GM04503 (cell line): ENCODE measurements around the gene MYCBP2.

Experiments used
- DNase-seq: peaks from one replicate; pipeline ENCODE4 v3.0.0-alpha.2; 2012; ENCODE audit warnings: low read depth

The MYCBP2 gene

GRCh38 chr13:77095288-77095687 lies 231.6 kb downstream of the MYCBP2 start:
- no peak for DNase-seq

- no peak for DNase-seq
Measured at GRCh38 chr13:77094773-77095172, 232.1 kb downstream of the MYCBP2 start.

- DNase-seq = no peak
Measured at GRCh38 chr13:77093735-77094134, 233.2 kb downstream of the MYCBP2 start.

- no peak for DNase-seq
Measured at GRCh38 chr13:77084755-77085154, 242.1 kb downstream of the MYCBP2 start.

- DNase-seq = no peak
Measured at GRCh38 chr13:77079902-77080413, 246.9 kb downstream of the MYCBP2 start.

- no peak for DNase-seq
Measured at GRCh38 chr13:77067519-77067918, 259.4 kb downstream of the MYCBP2 start.

GRCh38 chr13:77065461-77066147 lies 261.3 kb downstream of the MYCBP2 start:
- DNase-seq = no peak

GRCh38 chr13:77062097-77062496 lies 264.8 kb downstream of the MYCBP2 start:
- no peak for DNase-seq

- no peak for DNase-seq
Measured at GRCh38 chr13:77061362-77061761, 265.5 kb downstream of the MYCBP2 start.

- no peak for DNase-seq
Measured at GRCh38 chr13:77056886-77057285, 270.0 kb downstream of the MYCBP2 start.

- no peak for DNase-seq
Measured at GRCh38 chr13:77056382-77056781, 270.5 kb downstream of the MYCBP2 start.

GRCh38 chr13:77055158-77055557 lies 271.7 kb downstream of the MYCBP2 start:
- no peak for DNase-seq

GRCh38 chr13:77053192-77053591 lies 273.7 kb downstream of the MYCBP2 start:
- no peak for DNase-seq

- DNase-seq = no peak
Measured at GRCh38 chr13:77048681-77049080, 278.2 kb downstream of the MYCBP2 start.

- no peak for DNase-seq
Measured at GRCh38 chr13:77047649-77048343, 279.1 kb downstream of the MYCBP2 start.

- no peak for DNase-seq
Measured at GRCh38 chr13:77042566-77043177, 284.2 kb downstream of the MYCBP2 start.

GRCh38 chr13:77040835-77041234 lies 286.1 kb downstream of the MYCBP2 start:
- no peak for DNase-seq

- no peak for DNase-seq
Measured at GRCh38 chr13:77040076-77040475, 286.8 kb downstream of the MYCBP2 start.

GRCh38 chr13:77038907-77039480 lies 287.9 kb downstream of the MYCBP2 start:
- no peak for DNase-seq

- DNase-seq = no peak
Measured at GRCh38 chr13:77036279-77036678, 290.6 kb downstream of the MYCBP2 start.

GRCh38 chr13:77034881-77035280 lies 292.0 kb downstream of the MYCBP2 start:
- DNase-seq = no peak

GRCh38 chr13:77033717-77034302 lies 293.1 kb downstream of the MYCBP2 start:
- DNase-seq = no peak
